Measurements from ENCODE around the gene SLC17A9.

The SLC17A9 gene

GRCh38 chr20:62952373-62952967 is at the start of gene SLC17A9:
TSS of gene SLC17A9 (plus strand) at chr20:62952709. CDS start at chr20:62952831, 122 bp downstream.
- peak; percentile 90 for DNase-seq (ENCODE audit: low spot score)

- DNase-seq (ENCODE audit: low spot score) = no peak
Observed at GRCh38 chr20:62902926-62903615, 49.4 kb upstream of the SLC17A9 start.

- no peak for DNase-seq (ENCODE audit: low spot score)
Observed at GRCh38 chr20:62905536-62906117, 46.9 kb upstream of the SLC17A9 start.

- no peak for DNase-seq (ENCODE audit: low spot score)
Observed at GRCh38 chr20:62906209-62906608, 46.3 kb upstream of the SLC17A9 start.

GRCh38 chr20:62906647-62907375 is 45.7 kb upstream of the SLC17A9 start:
- DNase-seq (ENCODE audit: low spot score) = no peak

GRCh38 chr20:62907384-62908317 is 44.9 kb upstream of the SLC17A9 start:
- no peak for DNase-seq (ENCODE audit: low spot score)

- no peak for DNase-seq (ENCODE audit: low spot score)
Observed at GRCh38 chr20:62908971-62909791, 43.3 kb upstream of the SLC17A9 start.

- DNase-seq (ENCODE audit: low spot score) = no peak
Observed at GRCh38 chr20:62910217-62910766, 42.2 kb upstream of the SLC17A9 start.

- no peak for DNase-seq (ENCODE audit: low spot score)
Observed at GRCh38 chr20:62910777-62911497, 41.6 kb upstream of the SLC17A9 start.

- DNase-seq (ENCODE audit: low spot score) = no peak
Observed at GRCh38 chr20:62911701-62912280, 40.7 kb upstream of the SLC17A9 start.

GRCh38 chr20:62913043-62913630 is 39.4 kb upstream of the SLC17A9 start:
- no peak for DNase-seq (ENCODE audit: low spot score)

GRCh38 chr20:62914436-62914835 is 38.1 kb upstream of the SLC17A9 start:
- DNase-seq (ENCODE audit: low spot score) = no peak

- DNase-seq (ENCODE audit: low spot score) = peak; percentile 43
Observed at GRCh38 chr20:62914970-62915457, 37.5 kb upstream of the SLC17A9 start.

GRCh38 chr20:62916703-62917476 is 35.6 kb upstream of the SLC17A9 start:
- DNase-seq (ENCODE audit: low spot score) = no peak

GRCh38 chr20:62917720-62918119 is 34.8 kb upstream of the SLC17A9 start:
- DNase-seq (ENCODE audit: low spot score) = no peak

- DNase-seq (ENCODE audit: low spot score) = no peak
Observed at GRCh38 chr20:62918147-62918546, 34.4 kb upstream of the SLC17A9 start.

- no peak for DNase-seq (ENCODE audit: low spot score)
Observed at GRCh38 chr20:62918831-62919230, 33.7 kb upstream of the SLC17A9 start.

GRCh38 chr20:62920039-62920645 is 32.4 kb upstream of the SLC17A9 start:
- DNase-seq (ENCODE audit: low spot score) = no peak
